K562 (cell line): ENCODE data around the gene PRRT2. TPM values are rescaled to one million over a fixed set of nuclear protein-coding genes. Genes with fewer than 3 reads are reported as not detected.
"Not testable (repeated sequence)": the region's sequence is repeated elsewhere in the genome, so short reads cannot be mapped to it uniquely, and the experiment has no call there.

Experiments used
- ATF1 ChIP-seq, 2 experiments: fragments of 450-650 bp in 1 of 2; IDR thresholded peaks; 2 replicates each; pipeline ENCODE4 v1.6.1; 2016; ENCODE audit warnings: missing compliant biosample characterization in 1 of 2, missing genetic modification characterization in 1 of 2
- CEBPB ChIP-seq: fragments of 450-650 bp; IDR thresholded peaks from 2 replicates; pipeline ENCODE4 v1.6.1; 2016; ENCODE audit warnings: missing genetic modification characterization, missing compliant biosample characterization
- CEBPG ChIP-seq, 3 experiments: fragments of 200-800 bp in 1 of 3; sonication (Bioruptor generic) in 1 of 3; sonication (generic) in 1 of 3; formaldehyde crosslinking in 1 of 3; IDR thresholded peaks in 2 of 3; conservative IDR thresholded peaks in 1 of 3; 2 replicates each; pipeline versions ENCODE4 v1.6.1 to v1.8.0; 2016 to 2022; ENCODE audit warnings: missing compliant biosample characterization in 2 of 3, missing genetic modification characterization in 2 of 3, mild to moderate bottlenecking in 1 of 3, missing genetic modification reagents in 1 of 3
- CXXC5 ChIP-seq: fragments of 250-450 bp; sonication (Bioruptor Pico); IDR thresholded peaks from 2 replicates; pipeline ENCODE4 v1.8.0; 2022; ENCODE audit warnings: inconsistent platforms, mild to moderate bottlenecking, moderate library complexity
- HDAC1 ChIP-seq, 2 experiments: fragments of 450-650 bp; IDR thresholded peaks; 2 replicates each; pipeline ENCODE4 v1.6.1; 2016 to 2017; ENCODE audit warnings: inconsistent platforms in 1 of 2, mild to moderate bottlenecking in 1 of 2, moderate library complexity in 1 of 2
- HDAC8 ChIP-seq: fragments of 450-650 bp; IDR thresholded peaks from 2 replicates; pipeline ENCODE4 v1.6.1; 2016; ENCODE audit warnings: mild to moderate bottlenecking, missing genetic modification characterization, moderate library complexity, missing compliant biosample characterization
- HIVEP1 ChIP-seq: fragments of 250-450 bp; sonication (Bioruptor Pico); IDR thresholded peaks from 2 replicates; pipeline ENCODE4 v1.4.0; 2020; ENCODE audit warnings: mild to moderate bottlenecking
- IFI16 ChIP-seq: fragments of 250-450 bp; sonication (Bioruptor Pico); IDR thresholded peaks from 2 replicates; pipeline ENCODE4 v2.1.2; 2022; ENCODE audit warnings: mild to moderate bottlenecking, inconsistent platforms
- KDM1A ChIP-seq, 2 experiments: fragments of 450-650 bp; IDR thresholded peaks; 2 replicates each; pipeline ENCODE4 v1.6.1; 2016; ENCODE audit warnings: mild to moderate bottlenecking in 2 of 2
- KLF13 ChIP-seq: fragments of 450-650 bp; IDR thresholded peaks from 2 replicates; pipeline ENCODE4 v1.6.1; 2016; ENCODE audit warnings: missing genetic modification characterization, low read depth, mild to moderate bottlenecking, missing compliant biosample characterization, moderate library complexity, borderline replicate concordance
- MECOM ChIP-seq: fragments of 250-450 bp; sonication (Bioruptor Pico); IDR thresholded peaks from 2 replicates; pipeline ENCODE4 v1.8.0; 2022; ENCODE audit warnings: inconsistent platforms
- NFIX ChIP-seq: fragments of 250-450 bp; sonication (Bioruptor Pico); IDR thresholded peaks from 2 replicates; pipeline ENCODE4 v1.4.0; 2020; ENCODE audit warnings: low read depth, mild to moderate bottlenecking, moderate library complexity
- NR2C1 ChIP-seq, 2 experiments: fragments of 450-650 bp; IDR thresholded peaks; 2 replicates each; pipeline ENCODE4 v1.6.1; 2017; ENCODE audit warnings: mild to moderate bottlenecking in 2 of 2, antibody characterized with exemption in 1 of 2, inconsistent platforms in 1 of 2, missing compliant biosample characterization in 1 of 2, missing genetic modification characterization in 1 of 2
- SMAD3 ChIP-seq: fragments of 450-650 bp; formaldehyde crosslinking; conservative IDR thresholded peaks from 2 replicates; pipeline ENCODE4 v1.4.0; 2020; ENCODE audit warnings: mild to moderate bottlenecking
- SMAD4 ChIP-seq: fragments of 250-450 bp; sonication (Bioruptor Pico); conservative IDR thresholded peaks from 2 replicates; pipeline ENCODE4 v1.8.0; 2021; ENCODE audit warnings: inconsistent platforms, mild to moderate bottlenecking, moderate library complexity
- SMARCE1 ChIP-seq: fragments of 450-650 bp; IDR thresholded peaks from 2 replicates; pipeline ENCODE4 v1.7.1; 2016; ENCODE audit warnings: mild to moderate bottlenecking
- TRIM24 ChIP-seq, 2 experiments: fragments of 450-650 bp; IDR thresholded peaks; 2 replicates each; pipeline ENCODE4 v1.6.1; 2016
- ZFX ChIP-seq: sonication (generic); formaldehyde crosslinking; IDR thresholded peaks from 2 replicates; pipeline ENCODE4 v1.8.0; 2022; ENCODE audit warnings: mild to moderate bottlenecking, missing genetic modification reagents, moderate library complexity
- ZNF197 ChIP-seq: fragments of 200-800 bp; sonication (Bioruptor generic); IDR thresholded peaks from 2 replicates; pipeline ENCODE4 v1.6.1; 2016; ENCODE audit warnings: low read depth, missing genetic modification characterization, missing compliant biosample characterization
- ZNF75A ChIP-seq: fragments of 450-650 bp; formaldehyde crosslinking; IDR thresholded peaks from 2 replicates; pipeline ENCODE4 v1.4.0; 2020; ENCODE audit warnings: mild to moderate bottlenecking
- ZNF79 ChIP-seq: fragments of 250-450 bp; sonication (Bioruptor Pico); IDR thresholded peaks from 2 replicates; pipeline ENCODE4 v1.4.0; 2020; ENCODE audit warnings: low read depth, mild to moderate bottlenecking, moderate library complexity
- ZSCAN32 ChIP-seq: fragments of 450-650 bp; formaldehyde crosslinking; IDR thresholded peaks from 2 replicates; pipeline ENCODE4 v1.4.0; 2020; ENCODE audit warnings: mild to moderate bottlenecking, moderate library complexity
- polyA plus RNA-seq, 8 experiments: library from polyadenylated mRNA; depleted of rRNA in 4 of 8; stranded (reverse) in 5 of 8; unstranded in 3 of 8; fragments of >200 nt; fragmentation: Nextera tagmentation in 2 of 8; fragmentation: Illumina TruSeq in 1 of 8; extraction: Ambion mirVana in 2 of 8; extraction: Trizol in 1 of 8; gene quantifications; 2 replicates each; pipeline versions ENCODE4 v1.2.1 to v1.2.3, GENCODE V29; 2011 to 2014; ENCODE audit warnings: inconsistent platforms in 1 of 8, missing spikeins in 1 of 8
- total RNA-seq, 7 experiments: library from RNA; depleted of rRNA in 6 of 7; stranded (reverse); fragments of >200 nt in 6 of 7; fragmentation: Illumina TruSeq in 2 of 7; extraction: Trizol in 2 of 7; gene quantifications; 2 replicates each; pipeline versions ENCODE4 v1.2.1 to v1.2.3, GENCODE V29; 2011 to 2021; ENCODE audit warnings: low replicate concordance in 1 of 7
- TF ChIP-seq, protein P1 (sequence below), 2 experiments: fragments of 200-800 bp in 1 of 2; sonication (Bioruptor generic) in 1 of 2; sonication (generic) in 1 of 2; formaldehyde crosslinking in 1 of 2; IDR thresholded peaks in 1 of 2; conservative IDR thresholded peaks in 1 of 2; 2 replicates each; pipeline versions ENCODE4 v1.5.0 to v1.6.1; 2016 to 2020; ENCODE audit warnings: missing compliant biosample characterization in 1 of 2, missing genetic modification characterization in 1 of 2, missing genetic modification reagents in 1 of 2
- TF ChIP-seq, protein P2 (sequence below): fragments of 450-650 bp; formaldehyde crosslinking; IDR thresholded peaks from 2 replicates; pipeline ENCODE4 v1.4.0; 2022; ENCODE audit warnings: missing genetic modification characterization

The PRRT2 gene
- total and polyA plus RNA-seq, 9 of the 15 experiments (the other 6 are each of a cell fraction or from before 2014, with no cell fraction given), result 0.11 to 1.0 (median 0.42) TPM; not detected in 2

DNA sequence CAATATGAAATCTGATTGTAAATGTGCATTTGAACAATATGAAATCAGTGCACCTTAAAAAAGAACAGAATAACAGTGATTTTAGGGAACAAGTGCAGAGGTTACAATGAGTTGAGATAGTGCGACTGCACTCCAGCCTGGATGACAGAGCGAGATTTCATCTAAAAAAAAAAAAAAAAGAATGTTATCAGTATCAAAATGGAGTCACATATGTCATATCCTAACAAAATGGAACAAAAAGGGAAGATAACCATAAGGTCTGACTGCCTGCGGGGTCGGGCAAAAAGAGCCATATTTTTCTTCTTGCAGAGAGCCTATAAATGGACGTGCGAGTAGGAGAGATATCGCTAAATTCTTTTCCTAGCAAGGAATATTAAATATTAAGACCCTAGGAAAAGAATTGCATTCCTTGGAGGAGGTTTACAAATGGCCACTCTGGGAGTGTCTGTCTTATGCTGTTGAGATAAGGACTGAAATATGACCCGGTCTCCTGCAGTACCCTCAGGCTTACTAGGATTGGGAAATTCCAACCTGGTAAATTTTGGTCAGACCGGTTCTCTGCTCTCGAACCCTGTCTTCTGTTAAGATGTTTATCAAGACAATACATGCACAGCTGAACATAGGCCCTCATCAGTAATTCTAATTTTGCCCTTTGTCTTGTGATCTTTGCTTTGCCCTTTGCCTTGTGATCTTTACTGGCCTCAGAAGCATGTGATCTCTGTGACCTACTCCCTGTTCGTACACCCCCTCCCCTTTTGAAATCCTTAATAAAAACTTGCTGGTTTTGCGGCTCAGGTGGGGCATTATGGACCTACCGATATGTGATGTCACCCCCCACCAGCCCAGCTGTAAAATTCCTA, 28.7 kb upstream of the PRRT2 start (continued):
- TF ChIP-seq CEBPG (CRISPR knock-in tag; IDR thresholded peaks at IDR 0.05); NR2C1 (IDR thresholded peaks at IDR 0.05); ATF1 (CRISPR knock-in tag; IDR thresholded peaks at IDR 0.05): not testable (repeated sequence)
- TF ChIP-seq CEBPG (tag; conservative IDR thresholded peaks at IDR 0.05 in 1 of 2, IDR thresholded peaks at IDR 0.05 in 1 of 2) (0 out of 4 replicates have a peak, but pooled peaks of 1 of the 2 experiments have one; percentile 16), ZNF197 (CRISPR knock-in tag) (peak; percentile 96), CEBPB (tag) (peak; percentile 77), ZNF75A (peak; percentile 74; the same call in 1 of the 2 replicates), SMARCE1 (peak; percentile 35; the same call in 1 of the 2 replicates), IFI16 (CRISPR knock-in tag) (0 out of 2 replicates have a peak, but pooled peaks have one; percentile 11), MECOM (CRISPR knock-in tag) (peak; percentile 81), SMAD3 (CRISPR knock-in tag) (peak; percentile 95), ZSCAN32 (CRISPR knock-in tag) (0 out of 2 replicates have a peak, but pooled peaks have one; percentile 53), ZNF79 (CRISPR knock-in tag) (peak; percentile 89), HDAC8 (tag) (peak; percentile 95), TRIM24 (IDR thresholded peaks at IDR 0.05) (0 out of 4 replicates have a peak, but pooled peaks of 1 of the 2 experiments have one; percentile 6), NR2C1 (tag; IDR thresholded peaks at IDR 0.05) (peak; percentile 83), ZFX (peak; percentile 42; the same call in 1 of the 2 replicates), KDM1A (IDR thresholded peaks at IDR 0.05) (peak; percentile 96 to 97), HDAC1 (IDR thresholded peaks at IDR 0.05) (peak in 1 of 2 experiments; percentile 71; a peak in 2 of 4 replicates), HIVEP1 (CRISPR knock-in tag) (peak; percentile 85; the same call in 1 of the 2 replicates), KLF13 (tag) (0 out of 2 replicates have a peak, but pooled peaks have one; percentile 46), SMAD4 (CRISPR knock-in tag) (peak; percentile 85), ATF1 (tag; IDR thresholded peaks at IDR 0.05) (peak; percentile 81), NFIX (CRISPR knock-in tag) (0 out of 2 replicates have a peak, but pooled peaks have one; percentile 21), CXXC5 (CRISPR knock-in tag) (peak; percentile 70)
- TF ChIP-seq, protein P1, sequence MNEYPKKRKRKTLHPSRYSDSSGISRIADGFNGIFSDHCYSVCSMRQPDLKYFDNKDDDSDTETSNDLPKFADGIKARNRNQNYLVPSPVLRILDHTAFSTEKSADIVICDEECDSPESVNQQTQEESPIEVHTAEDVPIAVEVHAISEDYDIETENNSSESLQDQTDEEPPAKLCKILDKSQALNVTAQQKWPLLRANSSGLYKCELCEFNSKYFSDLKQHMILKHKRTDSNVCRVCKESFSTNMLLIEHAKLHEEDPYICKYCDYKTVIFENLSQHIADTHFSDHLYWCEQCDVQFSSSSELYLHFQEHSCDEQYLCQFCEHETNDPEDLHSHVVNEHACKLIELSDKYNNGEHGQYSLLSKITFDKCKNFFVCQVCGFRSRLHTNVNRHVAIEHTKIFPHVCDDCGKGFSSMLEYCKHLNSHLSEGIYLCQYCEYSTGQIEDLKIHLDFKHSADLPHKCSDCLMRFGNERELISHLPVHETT (CRISPR knock-in tag; conservative IDR thresholded peaks at IDR 0.05 in 1 of 2, IDR thresholded peaks at IDR 0.05 in 1 of 2), result peak in 1 of 2 experiments; percentile 96; a peak in 2 of 4 replicates
- TF ChIP-seq, protein P2, sequence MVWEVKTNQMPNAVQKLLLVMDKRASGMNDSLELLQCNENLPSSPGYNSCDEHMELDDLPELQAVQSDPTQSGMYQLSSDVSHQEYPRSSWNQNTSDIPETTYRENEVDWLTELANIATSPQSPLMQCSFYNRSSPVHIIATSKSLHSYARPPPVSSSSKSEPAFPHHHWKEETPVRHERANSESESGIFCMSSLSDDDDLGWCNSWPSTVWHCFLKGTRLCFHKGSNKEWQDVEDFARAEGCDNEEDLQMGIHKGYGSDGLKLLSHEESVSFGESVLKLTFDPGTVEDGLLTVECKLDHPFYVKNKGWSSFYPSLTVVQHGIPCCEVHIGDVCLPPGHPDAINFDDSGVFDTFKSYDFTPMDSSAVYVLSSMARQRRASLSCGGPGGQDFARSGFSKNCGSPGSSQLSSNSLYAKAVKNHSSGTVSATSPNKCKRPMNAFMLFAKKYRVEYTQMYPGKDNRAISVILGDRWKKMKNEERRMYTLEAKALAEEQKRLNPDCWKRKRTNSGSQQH, result 0 out of 2 replicates have a peak, but pooled peaks have one; percentile 42
